Ishikawa (cell line): ENCODE measurements around the gene HOXC11.

Source experiments
- CEBPB ChIP-seq: IDR thresholded peaks from 2 replicates; pipeline ENCODE4 v1.6.1; 2012
- CREB1 ChIP-seq: IDR thresholded peaks from 2 replicates; pipeline ENCODE4 v1.6.1; 2012; ENCODE audit warnings: low read depth
- EGR1 ChIP-seq: IDR thresholded peaks from 2 replicates; pipeline ENCODE4 v1.6.1; 2012
- EP300 ChIP-seq: IDR thresholded peaks from 2 replicates; pipeline ENCODE4 v1.6.1; 2012; ENCODE audit warnings: borderline replicate concordance
- FOXM1 ChIP-seq: IDR thresholded peaks from 2 replicates; pipeline ENCODE4 v1.6.1; 2012; ENCODE audit warnings: low read depth, borderline replicate concordance
- MAX ChIP-seq: IDR thresholded peaks from 2 replicates; pipeline ENCODE4 v1.6.1; 2012
- NFIC ChIP-seq: IDR thresholded peaks from 2 replicates; pipeline ENCODE4 v1.6.1; 2012
- RAD21 ChIP-seq: IDR thresholded peaks from 2 replicates; pipeline ENCODE4 v1.6.1; 2012; ENCODE audit warnings: low read depth
- TAF1 ChIP-seq: IDR thresholded peaks from 2 replicates; pipeline ENCODE4 v1.6.1; 2012; ENCODE audit warnings: low read depth, mild to moderate bottlenecking
- TCF12 ChIP-seq: IDR thresholded peaks from 2 replicates; pipeline ENCODE4 v1.6.1; 2012; ENCODE audit warnings: low read depth
- TEAD4 ChIP-seq: IDR thresholded peaks from 2 replicates; pipeline ENCODE4 v1.6.1; 2012
- USF1 ChIP-seq: IDR thresholded peaks from 2 replicates; pipeline ENCODE4 v1.6.1; 2012
- YY1 ChIP-seq: IDR thresholded peaks from 2 replicates; pipeline ENCODE4 v1.6.1; 2012; ENCODE audit warnings: low read depth
- ZBTB7A ChIP-seq: IDR thresholded peaks from 2 replicates; pipeline ENCODE4 v1.6.1; 2012; ENCODE audit warnings: low read depth
- TF ChIP-seq, protein P1 (sequence below): IDR thresholded peaks from 2 replicates; pipeline ENCODE4 v1.6.1; 2012; ENCODE audit warnings: low read depth, mild to moderate bottlenecking

Gene HOXC11

DNA sequence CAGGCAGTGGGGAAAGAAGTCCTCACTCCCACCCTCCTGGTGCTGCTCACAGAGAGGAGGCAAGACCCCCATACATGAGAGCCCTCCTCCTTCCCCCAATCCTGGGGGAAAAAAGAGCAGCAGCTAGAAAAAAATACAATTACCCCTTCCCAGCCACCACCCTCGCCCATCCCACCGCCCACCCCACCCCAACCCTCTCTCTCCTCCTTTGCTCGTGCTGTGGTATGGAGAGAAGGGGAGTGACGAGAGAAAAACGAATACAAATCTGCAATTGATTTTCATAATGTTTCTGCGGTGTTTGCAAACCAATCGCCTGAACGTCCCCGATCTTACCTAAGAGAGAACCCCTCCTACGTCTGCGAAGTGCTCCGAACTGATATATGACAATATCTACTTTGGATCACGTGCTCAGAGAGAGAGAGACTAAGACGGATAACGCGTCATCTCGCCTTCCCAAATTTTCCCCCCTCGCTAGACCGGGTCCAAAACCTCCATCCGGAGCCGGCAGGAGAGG is at the start of gene HOXC11:
Gene HOXC11, plus strand, starts transcription at position 405 of the 514 bp plus-strand sequence. CDS start 116 bp downstream, outside the sequence.
- TF ChIP-seq TCF12 (no peak), CEBPB (no peak), ZBTB7A (no peak), NFIC (no peak), EGR1 (no peak), YY1 (no peak), USF1 (no peak), CREB1 (no peak), TEAD4 (no peak), MAX (no peak), TAF1 (no peak), FOXM1 (no peak)
- TF ChIP-seq, protein P1, sequence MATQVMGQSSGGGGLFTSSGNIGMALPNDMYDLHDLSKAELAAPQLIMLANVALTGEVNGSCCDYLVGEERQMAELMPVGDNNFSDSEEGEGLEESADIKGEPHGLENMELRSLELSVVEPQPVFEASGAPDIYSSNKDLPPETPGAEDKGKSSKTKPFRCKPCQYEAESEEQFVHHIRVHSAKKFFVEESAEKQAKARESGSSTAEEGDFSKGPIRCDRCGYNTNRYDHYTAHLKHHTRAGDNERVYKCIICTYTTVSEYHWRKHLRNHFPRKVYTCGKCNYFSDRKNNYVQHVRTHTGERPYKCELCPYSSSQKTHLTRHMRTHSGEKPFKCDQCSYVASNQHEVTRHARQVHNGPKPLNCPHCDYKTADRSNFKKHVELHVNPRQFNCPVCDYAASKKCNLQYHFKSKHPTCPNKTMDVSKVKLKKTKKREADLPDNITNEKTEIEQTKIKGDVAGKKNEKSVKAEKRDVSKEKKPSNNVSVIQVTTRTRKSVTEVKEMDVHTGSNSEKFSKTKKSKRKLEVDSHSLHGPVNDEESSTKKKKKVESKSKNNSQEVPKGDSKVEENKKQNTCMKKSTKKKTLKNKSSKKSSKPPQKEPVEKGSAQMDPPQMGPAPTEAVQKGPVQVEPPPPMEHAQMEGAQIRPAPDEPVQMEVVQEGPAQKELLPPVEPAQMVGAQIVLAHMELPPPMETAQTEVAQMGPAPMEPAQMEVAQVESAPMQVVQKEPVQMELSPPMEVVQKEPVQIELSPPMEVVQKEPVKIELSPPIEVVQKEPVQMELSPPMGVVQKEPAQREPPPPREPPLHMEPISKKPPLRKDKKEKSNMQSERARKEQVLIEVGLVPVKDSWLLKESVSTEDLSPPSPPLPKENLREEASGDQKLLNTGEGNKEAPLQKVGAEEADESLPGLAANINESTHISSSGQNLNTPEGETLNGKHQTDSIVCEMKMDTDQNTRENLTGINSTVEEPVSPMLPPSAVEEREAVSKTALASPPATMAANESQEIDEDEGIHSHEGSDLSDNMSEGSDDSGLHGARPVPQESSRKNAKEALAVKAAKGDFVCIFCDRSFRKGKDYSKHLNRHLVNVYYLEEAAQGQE: no peak

GRCh38 chr12:53924521-53925405 is 48.2 kb upstream of the HOXC11 start:
- TF ChIP-seq USF1 (no peak), MAX (no peak), TCF12 (no peak), RAD21 (no peak), CEBPB (no peak), ZBTB7A (no peak), YY1 (no peak), NFIC (no peak), CREB1 (no peak), TAF1 (no peak), TEAD4 (no peak), FOXM1 (no peak), EP300 (no peak), EGR1 (no peak)
- TF ChIP-seq, protein P1: no peak

DNA sequence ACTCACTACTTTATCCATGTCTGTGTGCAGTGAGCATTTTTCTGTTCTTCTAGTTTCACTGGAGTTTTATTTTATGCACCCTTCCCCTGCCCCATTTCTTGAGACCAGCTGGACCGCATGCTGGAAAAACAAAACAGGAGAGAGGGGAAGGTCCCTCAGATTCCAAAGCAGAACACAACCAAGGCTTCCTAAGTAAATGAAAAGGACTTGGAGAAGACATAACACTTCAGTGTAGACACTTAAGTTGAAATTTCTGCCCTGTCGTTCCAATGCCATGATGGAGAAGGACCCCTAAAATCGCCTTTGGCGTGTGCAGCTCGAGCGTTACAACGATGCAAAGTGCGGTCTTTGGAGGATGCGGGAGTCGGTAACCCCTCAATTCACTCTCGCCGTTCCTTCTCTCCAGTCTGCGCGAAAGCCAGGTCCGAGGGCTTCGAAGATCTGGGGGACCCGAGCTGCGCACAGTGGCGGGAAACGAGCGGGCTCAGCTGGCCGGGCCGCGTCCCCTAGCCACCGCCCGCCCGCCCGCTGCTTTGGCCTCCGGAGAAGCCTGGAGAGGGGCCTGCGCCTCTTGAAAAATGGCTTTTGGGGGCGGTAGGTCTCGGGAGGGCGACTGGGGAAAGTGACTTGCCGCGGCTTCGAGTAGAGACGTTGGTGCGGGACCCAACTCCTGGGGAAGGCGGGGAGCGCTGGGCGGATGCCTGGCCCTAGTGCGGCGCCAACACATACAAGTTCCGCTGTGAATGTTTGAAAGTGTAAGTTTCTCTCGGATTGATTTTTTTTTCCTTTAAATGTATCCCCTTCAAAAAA is 45.5 kb upstream of the HOXC11 start:
- TF ChIP-seq ZBTB7A (no peak), NFIC (no peak), FOXM1 (no peak), MAX (no peak), USF1 (no peak), TEAD4 (no peak), RAD21 (no peak), CREB1 (no peak), YY1 (no peak), EGR1 (no peak), EP300 (no peak), TAF1 (no peak), TCF12 (no peak)
- TF ChIP-seq, protein P1: no peak
